ENCODE measurements around the gene SHOC2.

GRCh38 chr10:111030042-111030750 lies 110.8 kb downstream of the SHOC2 start:
- TF ChIP-seq TCF12 (IDR thresholded peaks at IDR 0.05), result no peak
- TF ChIP-seq CTCF (IDR thresholded peaks at IDR 0.05), result no peak

All from SK-N-SH (cell line).